HG03575 (cell line): ENCODE results near the gene LRRC7.

Experiments
- ATAC-seq: cut with Tn5 transposase; IDR thresholded peaks from one replicate; pipeline ENCODE4 v1.9.1; 2021; ENCODE audit not compliant: unreplicated experiment, insufficient number of reproducible peaks, low FRiP score; ENCODE audit errors: extremely low read depth

Gene LRRC7

GRCh38 chr1:69567652-69568420 is at the start of gene LRRC7:
TSS of gene LRRC7 (plus strand) at chr1:69567922. CDS start at chr1:69568640, 718 bp downstream.
- no peak for ATAC-seq

GRCh38 chr1:69519006-69519405 is 48.7 kb upstream of the LRRC7 start:
- no peak for ATAC-seq

GRCh38 chr1:69520326-69520725 is 47.4 kb upstream of the LRRC7 start:
- ATAC-seq, result no peak

GRCh38 chr1:69523032-69523431 is 44.7 kb upstream of the LRRC7 start:
- no peak for ATAC-seq

GRCh38 chr1:69523461-69523860 is 44.3 kb upstream of the LRRC7 start:
- no peak for ATAC-seq

- ATAC-seq, result no peak
Observed at GRCh38 chr1:69524015-69524414, 43.7 kb upstream of the LRRC7 start.

GRCh38 chr1:69527273-69527672 is 40.4 kb upstream of the LRRC7 start:
- ATAC-seq, result no peak

- ATAC-seq, result no peak
Observed at GRCh38 chr1:69528376-69528775, 39.3 kb upstream of the LRRC7 start.

GRCh38 chr1:69533343-69533742 is 34.4 kb upstream of the LRRC7 start:
- ATAC-seq, result no peak

- ATAC-seq, result no peak
Observed at GRCh38 chr1:69534829-69535228, 32.9 kb upstream of the LRRC7 start.

GRCh38 chr1:69535490-69535889 is 32.2 kb upstream of the LRRC7 start:
- no peak for ATAC-seq

GRCh38 chr1:69540052-69540451 is 27.7 kb upstream of the LRRC7 start:
- no peak for ATAC-seq

- no peak for ATAC-seq
Observed at GRCh38 chr1:69551476-69552324, 16.0 kb upstream of the LRRC7 start.

- ATAC-seq, result no peak
Observed at GRCh38 chr1:69553726-69554125, 14.0 kb upstream of the LRRC7 start.

GRCh38 chr1:69568421-69569174 is 876 bp downstream of the LRRC7 start:
- no peak for ATAC-seq

GRCh38 chr1:69569175-69569541 is 1.4 kb downstream of the LRRC7 start:
- ATAC-seq, result no peak

- no peak for ATAC-seq
Observed at GRCh38 chr1:69569576-69570328, 2.0 kb downstream of the LRRC7 start.

- no peak for ATAC-seq
Observed at GRCh38 chr1:69570356-69570755, 2.6 kb downstream of the LRRC7 start.

- ATAC-seq, result no peak
Observed at GRCh38 chr1:69572921-69573320, 5.2 kb downstream of the LRRC7 start.
